HEK293 (cell line): Measurements from ENCODE around the gene SLC37A3.

Experiments
- CTCF ChIP-seq: fragments of 450-650 bp; formaldehyde crosslinking; IDR thresholded peaks from 2 replicates; pipeline ENCODE4 v1.5.1; 2016; ENCODE audit warnings: missing biosample characterization, missing genetic modification characterization
- KLF16 ChIP-seq: fragments of 450-650 bp; formaldehyde crosslinking; IDR thresholded peaks from 2 replicates; pipeline ENCODE4 v1.5.1; 2017; ENCODE audit warnings: missing biosample characterization, missing genetic modification characterization
- PBX3 ChIP-seq: sonication (generic); formaldehyde crosslinking; IDR thresholded peaks from 2 replicates; pipeline ENCODE4 v1.8.1; 2022; ENCODE audit warnings: mild to moderate bottlenecking, moderate library complexity, missing genetic modification reagents
- RBAK ChIP-seq: fragments of 450-650 bp; formaldehyde crosslinking; IDR thresholded peaks from 2 replicates; pipeline ENCODE4 v1.5.1; 2016; ENCODE audit warnings: missing biosample characterization, missing genetic modification characterization
- TCF7L2 ChIP-seq: IDR thresholded peaks from 2 replicates; pipeline ENCODE4 v1.6.1; 2011; ENCODE audit warnings: low read depth, mild to moderate bottlenecking, inconsistent platforms, low read length, moderate library complexity, borderline replicate concordance
- YY1 ChIP-seq: fragments of 450-650 bp; formaldehyde crosslinking; IDR thresholded peaks from 2 replicates; pipeline ENCODE4 v1.5.1; 2018; ENCODE audit warnings: missing biosample characterization, missing genetic modification characterization
- ZBTB1 ChIP-seq: fragments of 450-650 bp; formaldehyde crosslinking; IDR thresholded peaks from 2 replicates; pipeline ENCODE4 v1.5.1; 2016; ENCODE audit warnings: missing biosample characterization, missing genetic modification characterization
- ZBTB10 ChIP-seq: fragments of 450-650 bp; formaldehyde crosslinking; IDR thresholded peaks from 2 replicates; pipeline ENCODE4 v1.5.1; 2016; ENCODE audit warnings: missing biosample characterization, missing genetic modification characterization
- ZBTB11 ChIP-seq: fragments of 450-650 bp; formaldehyde crosslinking; conservative IDR thresholded peaks from 2 replicates; pipeline ENCODE4 v1.5.1; 2016; ENCODE audit warnings: low read depth, missing biosample characterization, missing genetic modification characterization
- ZNF184 ChIP-seq: fragments of 450-650 bp; IDR thresholded peaks from 2 replicates; pipeline ENCODE4 v1.5.1; 2018; ENCODE audit warnings: missing biosample characterization, mild to moderate bottlenecking, missing genetic modification characterization
- ZNF24 ChIP-seq: fragments of 450-650 bp; formaldehyde crosslinking; IDR thresholded peaks from 2 replicates; pipeline ENCODE4 v1.5.1; 2016; ENCODE audit warnings: missing biosample characterization, missing genetic modification characterization
- ZNF292 ChIP-seq: fragments of 450-650 bp; formaldehyde crosslinking; IDR thresholded peaks from 2 replicates; pipeline ENCODE4 v1.5.1; 2016; ENCODE audit warnings: low read depth, missing biosample characterization, missing genetic modification characterization, borderline replicate concordance
- ZNF473 ChIP-seq: fragments of 450-650 bp; formaldehyde crosslinking; IDR thresholded peaks from 2 replicates; pipeline ENCODE4 v1.5.1; 2017; ENCODE audit warnings: missing biosample characterization, missing genetic modification characterization
- ZNF747 ChIP-seq: fragments of 450-650 bp; formaldehyde crosslinking; IDR thresholded peaks from 2 replicates; pipeline ENCODE4 v1.5.1; 2016; ENCODE audit warnings: missing biosample characterization, missing genetic modification characterization

- TF ChIP-seq ZBTB1 (tag by site-specific recombination) (no peak), CTCF (tag by site-specific recombination) (no peak), PBX3 (CRISPR knock-in tag) (no peak), ZNF292 (no peak), ZNF747 (tag by site-specific recombination) (no peak), ZBTB10 (no peak), ZNF24 (tag by site-specific recombination) (no peak), RBAK (tag by site-specific recombination) (no peak), TCF7L2 (no peak), ZNF184 (tag by site-specific recombination) (no peak), ZNF473 (tag by site-specific recombination) (no peak), YY1 (tag by site-specific recombination) (no peak), KLF16 (tag by site-specific recombination) (no peak), ZBTB11 (tag by site-specific recombination) (no peak)
Observed at GRCh38 chr7:140317999-140318398, 80.3 kb downstream of the SLC37A3 start.
